ENCODE data around the gene KRT24.
A peak's percentile ranks its signal among the peaks of the same experiment; 100 is the strongest.

The KRT24 gene

GRCh38 chr17:40687106-40687505 is 16.4 kb downstream of the KRT24 start:
- DNase-seq = no peak

GRCh38 chr17:40686192-40686591 is 17.4 kb downstream of the KRT24 start:
- DNase-seq = no peak

GRCh38 chr17:40680998-40681397 is 22.6 kb downstream of the KRT24 start:
- DNase-seq = no peak

- DNase-seq = no peak
Measured at GRCh38 chr17:40679523-40679907, 24.0 kb downstream of the KRT24 start.

GRCh38 chr17:40678902-40679522 is 24.5 kb downstream of the KRT24 start:
- no peak for DNase-seq

GRCh38 chr17:40675905-40676304 is 27.6 kb downstream of the KRT24 start:
- no peak for DNase-seq

- DNase-seq = no peak
Measured at GRCh38 chr17:40672654-40673053, 30.9 kb downstream of the KRT24 start.

GRCh38 chr17:40671282-40671681 is 32.3 kb downstream of the KRT24 start:
- DNase-seq = no peak

- no peak for DNase-seq
Measured at GRCh38 chr17:40666331-40666730, 37.2 kb downstream of the KRT24 start.

GRCh38 chr17:40664582-40665333 is 38.8 kb downstream of the KRT24 start, which contains the start of gene KRT222:
KRT222 (minus strand) TSS chr17:40665177; CDS start chr17:40665099, 78 bp downstream.
- no peak for DNase-seq

GRCh38 chr17:40663252-40663651 is 40.3 kb downstream of the KRT24 start:
- DNase-seq = no peak

- no peak for DNase-seq
Measured at GRCh38 chr17:40659911-40660310, 43.6 kb downstream of the KRT24 start.

GRCh38 chr17:40658396-40658795 is 45.2 kb downstream of the KRT24 start:
- no peak for DNase-seq

- DNase-seq = no peak
Measured at GRCh38 chr17:40651939-40652338, 51.6 kb downstream of the KRT24 start.

GRCh38 chr17:40648384-40648968 is 55.1 kb downstream of the KRT24 start:
- peak in 1 of 2 experiments; percentile 42 for DNase-seq

Data from SHP77 (cell line).